Loucy (cell line): ENCODE measurements around the gene NAGPA.

Experiments
- H2AFZ ChIP-seq: fragments of 200-600 bp; sonication (generic); 2 replicates; pipeline ENCODE4 v1.6.0; 2016; ENCODE audit warnings: antibody characterized with exemption, mild to moderate bottlenecking, low read length, moderate library complexity
- H3F3A ChIP-seq: fragments of 200-600 bp; 2 replicates; pipeline ENCODE4 v1.6.0; 2016; ENCODE audit warnings: antibody characterized with exemption, low read depth, mild to moderate bottlenecking
- H3K27me3 ChIP-seq: fragments of 200-600 bp; sonication (generic); 2 replicates; pipeline ENCODE4 v1.6.1; 2014; ENCODE audit warnings: low read length, mild to moderate bottlenecking; ENCODE audit not compliant: insufficient read depth, poor library complexity, severe bottlenecking
- H3K36me3 ChIP-seq: fragments of 200-600 bp; sonication (generic); 2 replicates; pipeline ENCODE4 v1.6.1; 2016; ENCODE audit warnings: low read length; ENCODE audit not compliant: insufficient read depth
- H3K4me1 ChIP-seq: fragments of 200-600 bp; sonication (generic); 2 replicates; pipeline ENCODE4 v1.5.1; 2014; ENCODE audit warnings: low read length, mild to moderate bottlenecking; ENCODE audit not compliant: insufficient read depth, poor library complexity, severe bottlenecking
- H3K4me2 ChIP-seq: fragments of 200-600 bp; sonication (generic); 2 replicates; pipeline ENCODE4 v1.6.0; 2014; ENCODE audit warnings: antibody characterized with exemption, low read length, low read depth, mild to moderate bottlenecking; ENCODE audit not compliant: poor library complexity, severe bottlenecking
- H3K4me3 ChIP-seq: fragments of 200-600 bp; sonication (generic); 2 replicates; pipeline ENCODE4 v1.5.1; 2014; ENCODE audit warnings: low read length, mild to moderate bottlenecking, mixed read lengths; ENCODE audit not compliant: poor library complexity, severe bottlenecking
- H3K79me2 ChIP-seq: fragments of 200-600 bp; sonication (generic); 2 replicates; pipeline ENCODE4 v1.6.1; 2014; ENCODE audit warnings: low read length; ENCODE audit not compliant: insufficient read depth
- H3K9ac ChIP-seq: fragments of 200-600 bp; sonication (generic); 2 replicates; pipeline ENCODE4 v1.6.0; 2014; ENCODE audit warnings: mild to moderate bottlenecking, low read depth, low read length, moderate library complexity; ENCODE audit not compliant: poor library complexity, severe bottlenecking
- H3K9me2 ChIP-seq: fragments of 200-600 bp; sonication (generic); replicated peaks from 2 replicates; pipeline ENCODE4 v1.6.1; 2016; ENCODE audit warnings: low read depth, low read length, mixed read lengths
- H3K9me3 ChIP-seq: fragments of 200-600 bp; sonication (generic); 2 replicates; pipeline ENCODE4 v1.6.1; 2014; ENCODE audit warnings: mild to moderate bottlenecking, antibody characterized with exemption, low read length, low read depth; ENCODE audit not compliant: insufficient read depth
- H4K20me1 ChIP-seq: fragments of 200-600 bp; sonication (generic); 2 replicates; pipeline ENCODE4 v1.6.0; 2014; ENCODE audit warnings: antibody characterized with exemption, low read length, mild to moderate bottlenecking; ENCODE audit not compliant: insufficient read depth, poor library complexity, severe bottlenecking
- EZH2phosphoT487 ChIP-seq: fragments of 200-600 bp; IDR thresholded peaks from 2 replicates; pipeline ENCODE4 v1.6.1; 2018; ENCODE audit warnings: antibody characterized with exemption, mild to moderate bottlenecking, moderate library complexity, borderline replicate concordance
- TF ChIP-seq, protein P1 (sequence below): fragments of 200-600 bp; sonication (generic); conservative IDR thresholded peaks from 2 replicates; pipeline ENCODE4 v1.5.1; 2014; ENCODE audit warnings: mild to moderate bottlenecking, antibody characterized with exemption, low read length

The NAGPA gene

DNA sequence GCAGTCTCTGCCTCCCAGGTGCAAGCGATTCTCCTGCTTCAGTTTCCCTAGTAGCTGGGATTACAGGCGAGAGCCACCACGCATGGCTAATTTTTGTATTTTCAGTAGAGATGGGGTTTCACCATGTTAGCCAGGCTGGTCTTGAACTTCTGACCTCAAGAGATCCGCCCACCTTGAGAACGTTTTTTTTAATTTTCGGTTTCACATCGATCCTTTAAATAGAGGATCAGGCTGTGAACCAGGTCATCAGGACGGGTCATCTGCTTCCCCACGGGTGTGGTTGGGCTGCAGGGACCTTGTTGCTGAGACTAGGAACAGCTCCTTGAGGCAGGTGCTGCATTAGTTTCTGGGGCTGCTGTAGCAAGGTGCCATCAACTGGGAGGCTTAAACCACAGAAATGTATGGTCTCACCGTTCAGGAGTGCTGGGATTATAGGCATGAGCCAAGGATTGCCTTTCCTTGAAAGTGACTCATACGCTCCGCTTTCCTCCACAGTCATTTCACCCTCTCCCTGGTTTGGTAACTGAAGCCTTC is 7.9 kb upstream of the NAGPA start:
- H2AFZ ChIP-seq: no peak overlapping the region
- no peaks in the 10 kb centered on the region for H3K27me3 ChIP-seq
- no peaks in the 10 kb centered on the region for H3K4me1 ChIP-seq
- no peak overlapping the region for H3K4me2 ChIP-seq
- no peaks in the 10 kb centered on the region for H4K20me1 ChIP-seq
- H3K79me2 ChIP-seq: no peaks in the 10 kb centered on the region
- H3K9me3 ChIP-seq: no peaks in the 10 kb centered on the region
- TF ChIP-seq EZH2phosphoT487: no peak
- TF ChIP-seq, protein P1, sequence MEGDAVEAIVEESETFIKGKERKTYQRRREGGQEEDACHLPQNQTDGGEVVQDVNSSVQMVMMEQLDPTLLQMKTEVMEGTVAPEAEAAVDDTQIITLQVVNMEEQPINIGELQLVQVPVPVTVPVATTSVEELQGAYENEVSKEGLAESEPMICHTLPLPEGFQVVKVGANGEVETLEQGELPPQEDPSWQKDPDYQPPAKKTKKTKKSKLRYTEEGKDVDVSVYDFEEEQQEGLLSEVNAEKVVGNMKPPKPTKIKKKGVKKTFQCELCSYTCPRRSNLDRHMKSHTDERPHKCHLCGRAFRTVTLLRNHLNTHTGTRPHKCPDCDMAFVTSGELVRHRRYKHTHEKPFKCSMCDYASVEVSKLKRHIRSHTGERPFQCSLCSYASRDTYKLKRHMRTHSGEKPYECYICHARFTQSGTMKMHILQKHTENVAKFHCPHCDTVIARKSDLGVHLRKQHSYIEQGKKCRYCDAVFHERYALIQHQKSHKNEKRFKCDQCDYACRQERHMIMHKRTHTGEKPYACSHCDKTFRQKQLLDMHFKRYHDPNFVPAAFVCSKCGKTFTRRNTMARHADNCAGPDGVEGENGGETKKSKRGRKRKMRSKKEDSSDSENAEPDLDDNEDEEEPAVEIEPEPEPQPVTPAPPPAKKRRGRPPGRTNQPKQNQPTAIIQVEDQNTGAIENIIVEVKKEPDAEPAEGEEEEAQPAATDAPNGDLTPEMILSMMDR: no peak
- H3K9ac ChIP-seq: no peak overlapping the region
- no peaks in the 10 kb centered on the region for H3F3A ChIP-seq
- H3K36me3 ChIP-seq: no peaks in the 10 kb centered on the region
- H3K9me2 ChIP-seq: no peaks in the 10 kb centered on the region
- no peak overlapping the region for H3K4me3 ChIP-seq

DNA sequence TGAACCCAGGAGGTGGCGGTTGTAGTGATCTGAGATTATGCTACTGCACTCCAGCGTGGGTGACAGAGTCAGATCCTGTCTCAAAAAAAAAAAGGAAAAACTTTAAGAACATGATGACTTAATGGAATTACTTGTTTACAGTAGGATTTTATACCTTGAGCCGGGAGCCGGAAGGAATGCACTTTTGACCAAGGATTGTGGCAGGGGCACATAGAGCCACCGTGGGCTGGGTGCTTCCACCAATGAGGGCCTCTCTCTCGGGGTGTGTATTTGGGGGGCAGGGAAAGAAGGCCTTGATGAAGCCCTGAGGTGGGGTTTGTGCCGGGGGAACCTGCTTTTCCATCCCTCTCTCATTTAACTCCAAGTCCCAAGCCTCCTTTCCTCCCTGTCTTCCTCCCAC is 6.7 kb upstream of the NAGPA start:
- Histone ChIP-seq H3K9me2 (no peaks in the 10 kb centered on the region), H3K4me3 (no peak overlapping the region), H3K4me1 (no peaks in the 10 kb centered on the region), H3K9me3 (no peaks in the 10 kb centered on the region), H3K9ac (no peak overlapping the region), H2AFZ (no peak overlapping the region), H3K27me3 (no peaks in the 10 kb centered on the region), H3K79me2 (no peaks in the 10 kb centered on the region), H3F3A (no peaks in the 10 kb centered on the region), H3K36me3 (no peaks in the 10 kb centered on the region), H4K20me1 (no peaks in the 10 kb centered on the region), H3K4me2 (no peak overlapping the region)
- TF ChIP-seq, protein P1: no peak
- no peak for TF ChIP-seq EZH2phosphoT487

DNA sequence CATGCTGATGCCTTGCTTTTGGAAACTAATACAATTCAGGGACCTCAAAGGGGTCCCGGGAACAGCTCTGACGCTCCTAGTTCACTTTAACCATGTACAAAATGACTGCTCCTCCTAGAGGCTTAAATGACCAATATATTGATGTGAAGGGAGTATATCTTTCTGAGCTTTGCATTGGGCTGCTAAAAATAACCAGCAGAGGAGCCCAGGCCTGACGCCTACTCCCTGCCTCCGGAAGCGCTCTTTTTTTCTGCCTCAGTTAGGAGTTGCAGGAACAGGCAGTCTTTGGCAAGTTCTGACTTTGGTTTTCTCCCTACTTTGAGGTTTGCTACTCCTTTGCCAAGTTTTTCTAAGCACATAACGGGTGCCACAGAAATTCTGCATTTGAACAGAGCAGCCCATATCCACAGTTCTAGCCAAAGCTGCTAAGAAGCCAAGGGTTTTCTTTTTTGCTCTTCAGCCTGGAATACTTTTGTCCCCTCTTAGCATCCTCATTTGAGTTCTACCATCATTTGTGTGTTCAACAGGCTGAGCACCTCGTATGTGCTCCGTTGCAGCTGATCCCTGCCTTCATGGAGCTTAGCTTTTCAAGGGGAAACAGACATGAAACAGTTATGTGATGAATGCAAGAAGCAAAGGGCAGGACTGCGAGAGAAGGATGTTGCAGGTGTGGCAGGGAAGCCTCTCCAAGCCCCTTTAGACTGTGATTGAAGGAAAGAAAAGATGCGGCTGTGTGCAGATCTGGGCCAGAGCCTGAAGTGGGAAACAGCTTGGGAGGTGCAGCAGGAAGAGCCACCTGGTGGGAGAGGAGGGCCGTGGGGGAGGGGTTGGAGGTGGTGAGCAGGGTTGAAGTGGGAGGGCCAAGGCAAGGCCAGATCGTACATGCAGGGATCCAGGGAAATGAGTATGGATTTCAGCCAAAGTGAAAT is 2.8 kb upstream of the NAGPA start:
- H3F3A ChIP-seq: no peaks in the 10 kb centered on the region
- H2AFZ ChIP-seq: no peak overlapping the region
- H3K4me3 ChIP-seq: no peak overlapping the region
- H3K9ac ChIP-seq: no peak overlapping the region
- no peak for TF ChIP-seq EZH2phosphoT487
- TF ChIP-seq, protein P1: no peak
- no peaks in the 10 kb centered on the region for H3K9me3 ChIP-seq
- H3K36me3 ChIP-seq: no peaks in the 10 kb centered on the region
- no peaks in the 10 kb centered on the region for H3K79me2 ChIP-seq
- H3K27me3 ChIP-seq: no peaks in the 10 kb centered on the region
- no peaks in the 10 kb centered on the region for H3K9me2 ChIP-seq
- H3K4me1 ChIP-seq: no peaks in the 10 kb centered on the region
- no peaks in the 10 kb centered on the region for H4K20me1 ChIP-seq
- H3K4me2 ChIP-seq: no peak overlapping the region
